Anterior cingulate cortex (tissue), 58 donors: Measurements from ENCODE around the gene FBXL4.

Experiments used
- DNase-seq, 58 donors: peaks; one replicate each; lab custom pipeline; 2025; lab: John Stamatoyannopoulos, UW

The FBXL4 gene

DNA sequence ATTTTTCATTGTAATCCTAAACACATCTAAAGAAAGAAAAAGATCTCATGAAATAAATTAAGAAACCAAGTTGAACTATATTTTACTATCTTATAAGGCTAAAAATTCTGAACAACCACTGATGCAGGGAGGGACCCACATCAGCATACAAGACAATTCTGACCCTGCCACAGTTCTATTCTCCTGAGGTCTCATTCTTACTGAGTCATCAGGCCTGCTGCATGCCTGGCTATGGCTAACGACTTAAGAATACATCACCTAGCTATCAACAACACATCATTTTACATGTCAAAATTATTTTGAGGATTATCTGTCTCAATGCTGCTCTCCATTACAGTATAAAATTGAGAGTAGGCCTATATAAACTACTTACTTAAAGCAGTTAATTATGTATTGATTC is 52.9 kb downstream of the FBXL4 start:
- no peak for DNase-seq

- DNase-seq = no peak
Observed at GRCh38 chr6:98887650-98888049, 60.1 kb downstream of the FBXL4 start.

DNA sequence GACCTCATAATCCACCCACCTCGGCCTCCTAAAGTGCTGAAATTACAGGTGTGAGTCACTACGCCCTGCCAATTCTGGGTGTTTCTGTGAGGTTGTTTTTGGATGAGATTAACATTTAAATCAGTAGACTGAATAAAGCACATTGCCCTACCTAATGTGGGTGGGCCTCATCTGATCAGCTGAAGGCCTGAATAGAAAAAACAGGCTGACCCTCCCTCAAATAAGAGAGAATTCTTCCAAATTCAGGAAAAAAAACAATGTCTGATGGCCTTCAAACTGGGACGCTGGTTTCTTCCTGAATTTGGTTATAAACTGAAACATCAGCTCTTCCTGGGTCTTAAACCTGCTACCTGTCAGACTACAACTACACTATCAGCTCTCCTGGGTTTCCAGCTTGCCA is 62.4 kb downstream of the FBXL4 start:
- no peak for DNase-seq

GRCh38 chr6:98880486-98880885 is 67.3 kb downstream of the FBXL4 start:
- DNase-seq = no peak

DNA sequence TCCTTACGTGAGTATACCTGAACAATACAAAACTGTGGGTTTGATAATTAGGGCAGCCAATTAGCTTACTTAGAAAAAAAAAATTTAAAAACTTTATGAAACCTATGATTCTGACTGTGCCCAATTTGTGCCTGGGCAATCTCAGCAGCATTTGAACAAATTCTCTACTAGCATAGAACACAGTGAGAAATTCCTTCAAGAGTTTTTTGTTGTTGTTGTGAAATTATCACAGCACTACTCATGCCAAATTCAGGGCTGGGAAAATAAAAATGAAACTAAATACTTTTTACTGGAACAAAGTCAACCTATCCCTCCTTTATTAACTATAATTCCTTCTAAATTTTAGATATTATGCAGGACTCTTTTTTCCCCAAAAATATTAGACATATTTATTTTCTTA is 70.5 kb downstream of the FBXL4 start:
- no peak for DNase-seq

DNA sequence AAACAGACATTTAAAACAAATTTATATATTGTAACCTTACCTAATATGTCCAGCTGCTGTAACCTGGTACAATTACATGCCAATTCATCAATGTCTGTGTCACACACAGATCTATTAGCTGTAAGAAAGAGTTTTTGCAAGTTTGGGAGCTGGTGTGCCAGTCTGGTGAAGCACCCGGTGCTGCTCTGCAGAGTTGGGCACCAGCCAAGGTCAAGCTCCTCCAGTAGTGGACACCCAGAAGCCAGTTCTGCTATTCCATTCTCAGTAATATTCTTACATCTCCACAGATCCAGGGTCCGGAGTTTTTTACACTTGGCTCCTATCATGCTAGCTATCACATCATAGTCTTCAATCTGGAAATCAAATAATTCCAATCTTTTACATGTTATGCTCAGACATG is 72.4 kb downstream of the FBXL4 start:
- peak in 7 of 58 donors; percentile 0 to 16 (median 1) for DNase-seq

GRCh38 chr6:98871821-98872220 is 75.9 kb downstream of the FBXL4 start:
- no peak for DNase-seq

DNA sequence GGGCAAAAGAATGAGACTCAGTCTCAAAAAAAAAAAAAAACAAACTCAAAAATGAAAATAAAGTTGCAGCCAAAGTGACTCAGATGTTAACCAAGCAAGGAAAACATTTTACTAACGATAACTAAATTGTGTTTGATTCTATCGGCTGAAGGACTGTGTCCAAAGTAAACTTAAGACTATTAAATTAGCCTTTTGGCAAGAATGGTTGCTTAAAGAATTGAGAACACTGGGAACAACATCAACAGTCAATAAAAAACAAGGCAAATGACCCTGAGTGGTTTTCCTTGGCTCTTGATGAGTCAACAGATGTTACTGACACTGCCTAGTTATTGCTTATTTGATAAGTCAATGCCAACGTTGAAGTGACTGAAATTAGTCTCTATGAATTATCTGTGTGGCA is 76.7 kb downstream of the FBXL4 start:
- DNase-seq = no peak

GRCh38 chr6:98864497-98864896 is 83.2 kb downstream of the FBXL4 start:
- no peak for DNase-seq

DNA sequence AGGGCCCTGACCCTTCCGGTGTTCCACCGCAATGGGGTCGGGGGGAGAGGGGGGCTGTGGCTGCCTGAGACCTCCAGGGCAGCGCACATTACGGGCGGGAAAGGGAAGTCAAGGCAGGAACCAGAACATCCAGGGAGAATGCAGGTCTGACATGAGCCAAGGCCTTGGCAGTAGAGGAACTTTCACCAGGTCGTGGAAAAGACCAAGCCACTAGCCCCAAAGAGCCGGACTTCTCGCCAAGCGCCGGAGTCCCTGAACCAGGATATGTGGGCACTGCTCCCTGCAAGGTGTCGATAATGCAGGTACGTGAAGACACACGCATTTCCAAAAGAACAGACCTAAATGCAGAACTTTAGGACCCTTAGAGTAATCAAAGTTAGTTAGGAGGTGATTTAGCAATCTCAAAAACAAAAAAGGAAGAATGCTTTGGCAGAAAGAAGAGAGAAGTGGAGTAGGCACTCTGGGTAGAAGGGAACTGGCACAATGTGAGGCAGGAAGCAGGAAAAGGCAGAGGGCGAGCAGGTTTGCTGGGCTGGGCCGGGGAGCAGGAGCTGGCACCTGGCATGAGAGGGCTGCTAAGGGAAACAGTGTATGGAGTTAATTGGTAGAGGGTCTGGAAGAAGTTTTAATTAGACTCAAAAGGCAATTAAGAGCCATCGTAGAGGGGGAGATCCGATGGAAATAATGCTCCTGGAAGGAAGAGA is 99.1 kb downstream of the FBXL4 start:
- no peak for DNase-seq

DNA sequence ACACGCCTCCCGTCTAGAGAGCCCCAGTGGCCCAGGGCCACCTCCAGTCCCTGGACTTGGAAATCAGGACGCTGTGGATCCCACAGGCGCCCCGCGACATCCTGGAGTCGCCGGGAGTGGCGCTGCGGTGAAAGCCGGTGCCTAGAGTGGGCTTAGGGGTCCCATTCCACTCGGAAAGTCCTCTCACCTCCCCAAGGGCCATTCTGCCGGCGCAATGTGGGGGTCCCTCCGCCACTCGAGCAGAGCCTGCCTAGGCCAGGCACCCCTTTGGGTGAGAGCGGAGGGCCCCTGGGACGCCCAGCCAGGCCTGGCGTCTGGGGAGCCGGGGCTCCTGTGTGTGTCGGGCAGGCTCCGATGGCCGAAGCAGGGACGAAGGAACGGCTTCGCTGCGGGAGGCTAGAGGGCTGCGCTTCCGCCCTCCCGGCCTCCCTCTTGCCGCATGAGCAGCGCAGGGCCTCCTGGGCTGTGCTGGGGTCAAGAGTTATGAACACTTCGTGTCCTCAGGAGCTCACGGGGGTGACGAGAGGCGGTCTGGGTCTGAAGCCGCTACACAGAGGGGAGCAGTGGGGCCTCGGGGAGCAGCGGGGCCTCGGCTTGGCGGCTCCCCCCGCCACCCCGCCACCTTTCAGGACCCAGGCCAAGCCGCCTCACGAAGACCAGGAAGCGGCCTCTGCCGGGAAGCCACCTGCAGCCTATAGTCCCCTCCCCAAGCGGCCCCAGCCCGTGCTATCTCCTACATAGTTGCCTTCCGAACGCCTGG is 99.8 kb downstream of the FBXL4 start:
- peak in 2 of 58 donors; percentile 14 to 15 for DNase-seq

DNA sequence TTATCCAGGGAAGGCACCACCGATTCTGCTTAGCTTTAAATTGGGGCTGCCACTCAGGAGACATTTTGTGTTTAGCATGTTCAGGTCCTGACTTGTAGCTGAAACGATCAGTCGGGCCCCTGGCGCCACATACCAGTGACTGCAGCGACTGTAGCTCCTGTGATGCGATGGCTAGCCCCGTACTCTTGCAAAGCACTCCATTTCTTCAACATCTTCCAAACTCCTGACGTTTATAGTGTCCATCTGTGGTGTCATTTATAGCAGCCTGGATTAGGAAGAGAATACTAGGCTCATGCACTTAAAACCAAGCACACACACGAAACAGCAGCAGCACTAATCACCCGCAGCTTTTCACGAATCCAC is 100.3 kb downstream of the FBXL4 start:
- DNase-seq = no peak

DNA sequence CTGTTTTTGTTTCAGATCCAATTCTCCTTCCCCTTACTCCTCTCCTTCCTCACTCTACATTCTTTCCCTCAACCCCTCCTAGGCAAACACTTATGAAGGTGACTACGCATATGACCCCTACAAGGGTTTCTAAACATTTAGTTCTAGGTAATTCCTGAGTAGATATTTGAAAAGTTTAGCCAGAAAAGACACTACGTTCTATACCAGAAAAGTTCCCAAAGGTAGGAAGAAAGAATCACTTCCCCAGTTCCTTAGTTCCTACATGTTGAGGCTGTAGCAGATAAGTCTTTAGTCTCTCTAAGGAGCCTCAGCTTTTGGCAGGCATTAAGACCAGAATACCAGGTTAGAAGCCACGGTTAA is 101.7 kb downstream of the FBXL4 start:
- DNase-seq = no peak

GRCh38 chr6:98845211-98846020 is 102.3 kb downstream of the FBXL4 start:
- DNase-seq = peak in 49 of 58 donors; percentile 41 to 95 (median 85)

GRCh38 chr6:98844244-98845210 is 103.2 kb downstream of the FBXL4 start:
- peak in 7 of 58 donors; percentile 19 to 48 (median 31) for DNase-seq

- peak in 13 of 58 donors; percentile 28 to 53 (median 37) for DNase-seq
Observed at GRCh38 chr6:98843271-98844243, 104.2 kb downstream of the FBXL4 start.

GRCh38 chr6:98842342-98843180 is 105.2 kb downstream of the FBXL4 start:
- peak in 6 of 58 donors; percentile 21 to 47 (median 29) for DNase-seq
